Suppressor macrophage treated with lipopolysaccharide for 1 hour (primary cell): ENCODE measurements around the gene RPN2.
A peak's percentile ranks its signal among the peaks of the same experiment; 100 is the strongest.
"Not testable (repeated sequence)": the region's sequence is repeated elsewhere in the genome, so short reads cannot be mapped to it uniquely, and the experiment has no call there.

Source experiments
- DNase-seq, 3 donors: peaks; one replicate each; pipeline ENCODE4 v3.0.0-alpha.2; 2020 to 2022

Gene RPN2

DNA sequence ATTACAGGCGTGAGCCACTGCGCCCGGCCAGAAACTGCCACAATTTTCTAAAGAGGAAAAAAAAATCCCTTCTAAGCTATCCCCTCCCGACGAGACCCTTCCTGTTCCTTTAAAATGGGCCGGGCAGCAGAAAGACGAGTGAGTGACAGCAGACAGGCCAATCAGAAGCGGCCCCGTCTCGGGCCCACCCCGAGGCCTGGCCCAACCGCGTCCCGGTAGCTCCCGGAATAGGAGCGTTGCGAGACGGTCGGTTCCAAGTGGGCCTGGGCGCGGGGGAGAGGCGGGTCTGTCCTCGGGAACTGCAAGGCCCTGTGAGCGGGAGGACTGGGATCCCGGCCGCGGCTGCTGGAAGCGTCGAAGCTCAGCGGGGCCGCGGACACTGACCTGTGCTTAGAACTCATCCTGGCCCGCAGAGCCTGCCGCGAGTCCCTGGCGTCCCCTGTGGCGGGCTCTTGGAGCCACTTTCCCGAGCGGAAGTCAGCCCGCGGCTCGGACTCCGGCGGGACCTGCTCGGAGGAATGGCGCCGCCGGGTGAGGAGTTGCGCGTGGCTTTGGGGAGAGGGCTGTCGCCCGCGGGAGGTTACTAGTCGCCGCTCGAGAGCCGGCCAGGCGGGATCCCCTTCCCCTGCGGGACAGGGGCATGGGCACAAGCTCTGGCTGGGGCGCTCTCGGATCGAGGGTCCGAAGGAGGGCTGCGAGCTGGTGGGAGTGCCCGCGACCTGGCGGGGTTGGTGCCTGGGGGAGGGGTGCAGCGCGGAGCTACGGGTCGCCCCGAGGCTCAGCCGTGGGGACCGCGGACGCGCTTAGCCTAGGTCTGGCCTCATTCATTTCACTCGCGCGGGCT, at the start of gene RPN2, which contains the start of gene MROH8:
Gene RPN2, plus strand, starts transcription at position 492 of the 844 bp plus-strand sequence. Its CDS starts 27 bp downstream, at position 519.
Gene MROH8, minus strand, starts transcription at position 710 of the 844 bp plus-strand sequence.
- peak; percentile 96 to 98 (median 97) for DNase-seq

DNA sequence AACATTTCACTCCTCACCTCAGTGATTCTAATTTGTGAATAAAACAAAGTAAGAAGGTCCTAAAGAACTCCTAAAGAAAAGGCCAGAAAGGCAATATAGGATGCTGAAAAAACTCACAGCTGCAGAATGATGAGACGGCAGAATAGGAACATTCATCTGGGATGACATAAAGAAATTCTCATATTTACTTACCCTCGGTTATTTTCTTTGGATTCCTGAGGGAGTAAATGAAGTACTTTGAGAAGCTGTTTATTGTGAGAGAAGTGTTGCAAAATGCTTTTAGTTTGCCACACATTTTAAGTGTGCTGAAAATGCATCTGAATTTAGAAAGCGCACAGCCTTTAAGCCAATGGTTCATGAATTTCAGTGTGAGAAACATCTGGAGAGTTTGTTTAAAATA, 47.6 kb upstream of the RPN2 start:
- no peak for DNase-seq

DNA sequence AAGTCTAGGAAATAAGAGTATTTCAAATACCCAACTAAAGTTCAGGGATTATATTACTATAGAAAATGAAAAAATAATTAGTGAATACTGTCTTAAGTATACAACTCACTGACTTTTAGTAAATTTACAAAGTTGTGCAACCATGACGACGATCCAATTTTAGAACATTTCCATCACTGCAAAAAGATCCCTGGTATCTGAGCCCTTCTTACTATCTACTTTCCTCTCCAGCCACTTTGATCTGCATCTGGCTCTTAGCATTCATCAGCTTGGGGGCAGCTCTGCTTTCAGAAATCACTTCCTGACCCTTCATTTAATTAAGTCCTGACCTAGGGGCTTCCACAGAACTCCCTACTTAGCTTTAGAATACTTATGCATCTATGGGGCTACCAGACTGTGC, 45.2 kb upstream of the RPN2 start:
- no peak for DNase-seq

DNA sequence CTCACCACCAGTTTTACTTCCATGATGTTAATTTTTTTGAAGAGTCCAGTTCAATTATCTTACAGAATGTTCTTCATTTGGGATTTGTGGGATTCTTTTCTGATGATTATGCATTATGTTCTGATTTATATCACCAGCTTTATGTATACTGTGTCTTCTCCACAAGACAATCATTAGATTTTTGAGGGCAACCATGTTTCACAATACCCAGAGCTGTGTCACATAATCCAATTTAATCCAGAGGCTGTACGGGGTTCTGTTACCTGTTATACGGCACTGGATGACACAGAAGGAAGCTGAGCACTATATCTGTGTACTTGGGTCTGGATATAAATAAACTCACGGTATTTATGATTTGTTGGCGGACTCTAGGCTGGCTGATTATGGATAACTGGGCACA, 41.6 kb upstream of the RPN2 start:
- DNase-seq = no peak

DNA sequence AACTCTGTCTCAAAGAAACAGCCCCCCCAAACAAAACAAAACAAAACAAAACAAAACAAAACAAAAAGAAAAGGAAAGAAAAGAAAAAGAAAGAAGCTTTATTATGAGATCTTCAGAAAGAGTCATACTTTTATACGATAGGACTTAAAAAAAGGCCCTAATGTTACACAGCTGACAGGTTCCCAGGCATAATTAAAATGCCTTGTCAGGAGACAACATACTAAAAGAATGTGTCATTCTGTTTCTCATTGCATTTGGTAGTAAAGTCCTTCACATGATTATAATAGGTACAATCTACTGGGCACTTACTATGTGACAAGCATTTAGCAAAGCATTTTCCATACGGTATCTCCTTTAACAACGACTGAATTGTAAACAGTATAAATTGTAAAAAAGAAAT, 36.4 kb upstream of the RPN2 start:
- DNase-seq = no peak

DNA sequence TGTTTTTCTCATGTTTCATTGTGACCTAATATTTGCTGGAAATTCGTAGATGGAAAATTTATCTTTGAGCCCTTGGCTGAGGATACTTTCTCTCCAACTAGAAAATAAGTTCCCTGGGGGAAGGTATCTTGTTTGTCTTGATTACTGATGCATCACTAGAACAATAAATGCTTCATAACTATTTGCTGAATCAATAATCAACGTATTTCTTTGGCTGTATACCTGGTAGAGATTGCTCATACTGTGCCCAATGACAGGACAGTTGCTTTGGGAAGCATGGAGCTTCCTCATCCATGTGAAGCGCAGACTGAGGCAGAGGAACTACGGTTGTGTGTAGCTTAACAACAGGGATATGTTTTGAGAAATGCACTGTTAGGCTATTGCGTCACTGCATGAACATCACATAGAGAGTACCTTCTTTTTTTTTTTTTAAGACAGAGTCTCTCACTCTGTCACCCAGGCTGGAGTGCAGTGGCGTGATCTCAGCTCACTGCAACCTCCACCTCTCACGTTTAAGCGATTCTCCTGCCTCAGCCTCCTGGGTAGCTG, 34.2 kb upstream of the RPN2 start:
- DNase-seq = peak; percentile 15 to 32 (median 32)

DNA sequence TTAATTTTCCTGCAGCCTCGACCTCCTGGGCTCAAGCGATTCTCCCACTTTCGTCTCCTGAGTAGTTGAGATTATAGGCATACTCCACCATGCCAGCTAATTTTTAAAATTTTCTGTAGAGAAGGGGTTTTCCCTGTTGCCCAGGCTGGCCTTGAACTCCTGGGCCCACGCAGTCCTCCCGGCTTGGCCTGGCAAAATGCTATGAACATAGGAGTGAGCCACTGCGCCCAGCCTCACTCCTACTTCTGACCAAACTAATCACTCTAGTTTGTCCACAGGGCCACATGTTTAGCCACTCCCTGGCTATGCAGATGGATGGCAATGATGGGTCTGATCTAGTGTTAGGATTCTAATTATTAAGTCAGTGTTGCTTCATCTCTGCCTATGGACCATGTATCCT, 31.9 kb upstream of the RPN2 start:
- no peak for DNase-seq

DNA sequence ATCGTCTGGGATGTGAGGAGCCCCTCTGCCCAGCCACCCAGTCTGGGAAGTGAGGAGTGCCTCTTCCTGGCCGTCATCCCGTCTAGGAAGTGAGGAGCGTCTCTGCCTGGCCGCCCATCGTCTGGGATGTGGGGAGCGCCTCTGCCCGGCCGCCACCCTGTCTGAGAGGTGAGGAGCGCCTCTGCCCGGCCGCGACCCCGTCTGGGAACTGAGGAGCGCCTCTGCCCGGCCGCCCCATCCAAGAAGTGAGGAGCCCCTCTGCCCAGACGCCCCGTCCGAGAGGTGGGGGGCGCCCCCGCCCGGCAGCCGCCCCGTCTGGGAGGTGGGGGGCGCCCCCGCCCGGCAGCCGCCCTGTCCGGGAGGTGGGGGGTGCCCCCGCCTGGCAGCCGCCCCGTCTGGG, 28.3 kb upstream of the RPN2 start:
- DNase-seq = not testable (repeated sequence)

DNA sequence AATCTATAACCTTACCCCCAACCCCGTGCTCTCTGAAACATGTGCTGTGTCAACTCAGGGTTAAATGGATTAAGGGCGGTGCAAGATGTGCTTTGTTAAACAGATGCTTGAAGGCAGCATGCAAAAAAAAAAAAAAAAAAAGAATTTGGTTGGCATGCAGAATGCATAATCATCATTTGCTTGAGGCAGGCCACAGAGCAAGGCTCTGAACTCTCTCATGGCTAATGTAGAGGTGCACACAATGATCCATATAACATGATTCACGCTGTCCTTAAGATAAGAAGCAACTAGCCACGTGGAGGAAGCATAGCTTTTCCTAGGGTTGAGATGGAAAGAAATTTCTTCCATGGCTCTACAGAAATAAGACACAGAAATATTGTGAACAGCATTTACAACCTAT, 27.6 kb upstream of the RPN2 start:
- no peak for DNase-seq

DNA sequence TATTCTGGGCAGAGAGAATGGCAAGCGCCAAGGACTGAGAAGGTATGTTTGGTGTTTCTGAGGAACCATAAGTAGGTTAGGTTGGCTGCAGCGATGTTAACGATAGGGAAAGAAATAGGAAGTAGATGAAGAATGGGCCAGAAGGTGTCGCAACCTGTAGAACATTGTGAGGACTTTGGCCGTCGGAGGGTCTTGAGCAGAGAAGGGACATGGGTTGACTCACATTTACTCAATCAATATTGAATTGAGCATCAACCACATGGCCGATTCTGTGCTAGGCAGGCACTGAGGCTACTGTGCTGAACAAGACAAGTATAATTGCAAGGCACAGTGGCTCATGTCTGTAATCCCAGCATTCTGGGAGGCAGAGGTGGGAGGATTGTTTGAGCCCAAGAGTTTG, 26.8 kb upstream of the RPN2 start:
- no peak for DNase-seq

DNA sequence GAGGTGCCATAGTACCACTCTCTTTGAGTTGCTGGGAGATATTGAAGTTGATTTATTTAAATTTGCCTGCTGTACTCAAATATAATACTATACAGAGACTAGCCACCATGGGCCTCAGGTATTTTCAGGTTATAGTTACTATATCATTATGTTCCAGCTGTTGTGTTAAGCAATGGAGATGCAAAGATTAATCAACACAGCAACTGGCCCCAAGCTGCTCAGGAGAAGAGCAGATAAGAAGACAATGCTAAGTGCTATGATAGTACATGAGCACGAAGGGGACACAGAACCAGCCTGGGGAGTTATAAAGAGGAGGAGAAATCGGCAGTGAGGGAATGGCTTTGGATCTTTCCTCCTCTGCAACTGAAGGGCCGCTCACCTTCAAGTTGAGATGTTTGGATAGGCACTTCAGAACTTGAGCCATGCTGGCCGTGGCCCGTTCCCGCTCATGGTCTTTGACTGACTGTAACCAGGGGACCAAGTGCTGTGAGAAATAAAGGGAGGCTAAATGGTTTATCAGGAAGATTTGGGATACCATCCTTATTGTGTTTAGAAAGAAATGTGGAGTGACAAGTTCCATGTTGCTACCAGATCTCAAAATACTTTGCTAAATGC, 24.3 kb upstream of the RPN2 start:
- no peak for DNase-seq

DNA sequence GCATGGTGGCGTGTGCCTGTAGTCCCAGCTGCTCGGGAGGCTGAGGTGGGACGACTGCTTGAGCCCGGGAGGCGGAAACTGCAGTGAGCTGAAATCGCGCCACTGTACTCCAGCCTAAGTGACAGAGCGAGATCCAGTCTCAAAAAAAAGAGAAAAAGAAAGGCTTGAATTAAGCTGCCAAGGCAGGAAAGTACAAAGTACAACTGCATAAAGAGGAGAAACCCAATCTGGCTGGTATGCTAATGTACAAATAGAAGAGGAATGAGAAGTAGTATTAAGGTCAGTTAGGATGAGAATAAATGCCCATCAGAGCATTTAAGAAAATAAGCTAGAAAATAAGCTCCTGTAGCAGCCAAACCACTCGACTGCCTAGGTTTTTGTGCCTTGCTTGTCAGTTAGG, 23.1 kb upstream of the RPN2 start:
- DNase-seq = no peak

DNA sequence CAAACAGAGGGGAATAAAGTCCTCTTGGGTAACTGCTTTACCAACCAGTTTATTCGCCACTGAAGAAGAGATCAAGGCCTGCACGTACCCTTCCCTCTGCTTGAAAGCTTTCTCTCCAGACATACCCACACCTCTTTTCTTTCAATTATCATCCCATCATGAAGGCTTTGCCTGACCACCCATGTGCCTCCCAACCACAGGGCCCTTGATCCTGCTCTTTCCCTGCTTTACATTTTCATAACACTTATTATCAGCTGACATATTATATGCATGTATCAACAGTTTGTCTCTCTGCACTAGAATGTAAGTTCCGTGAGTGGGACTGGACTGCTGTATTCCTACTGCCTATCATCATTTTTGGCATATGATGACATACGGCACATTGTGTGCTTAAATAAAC, 20.9 kb upstream of the RPN2 start:
- DNase-seq = no peak

DNA sequence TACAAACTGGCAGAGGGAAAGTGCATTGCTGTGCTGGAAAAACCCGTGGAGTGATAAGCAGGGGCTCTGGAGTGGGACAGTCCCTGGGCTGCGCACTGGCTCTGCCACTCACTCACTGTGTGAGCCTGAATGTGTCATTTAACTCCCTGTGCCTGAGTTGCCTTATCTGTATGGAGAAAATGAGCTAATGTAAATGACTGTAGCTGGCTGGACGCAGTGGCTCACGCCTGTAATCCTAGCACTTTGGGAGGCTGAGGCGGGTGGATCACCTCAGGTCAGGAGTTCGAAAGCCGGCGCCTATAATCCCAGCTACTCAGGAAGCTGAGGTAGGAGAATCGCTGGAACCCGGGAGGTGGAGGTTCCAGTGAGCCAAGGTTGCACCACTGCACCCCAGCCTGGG, 18.4 kb upstream of the RPN2 start:
- DNase-seq = no peak

DNA sequence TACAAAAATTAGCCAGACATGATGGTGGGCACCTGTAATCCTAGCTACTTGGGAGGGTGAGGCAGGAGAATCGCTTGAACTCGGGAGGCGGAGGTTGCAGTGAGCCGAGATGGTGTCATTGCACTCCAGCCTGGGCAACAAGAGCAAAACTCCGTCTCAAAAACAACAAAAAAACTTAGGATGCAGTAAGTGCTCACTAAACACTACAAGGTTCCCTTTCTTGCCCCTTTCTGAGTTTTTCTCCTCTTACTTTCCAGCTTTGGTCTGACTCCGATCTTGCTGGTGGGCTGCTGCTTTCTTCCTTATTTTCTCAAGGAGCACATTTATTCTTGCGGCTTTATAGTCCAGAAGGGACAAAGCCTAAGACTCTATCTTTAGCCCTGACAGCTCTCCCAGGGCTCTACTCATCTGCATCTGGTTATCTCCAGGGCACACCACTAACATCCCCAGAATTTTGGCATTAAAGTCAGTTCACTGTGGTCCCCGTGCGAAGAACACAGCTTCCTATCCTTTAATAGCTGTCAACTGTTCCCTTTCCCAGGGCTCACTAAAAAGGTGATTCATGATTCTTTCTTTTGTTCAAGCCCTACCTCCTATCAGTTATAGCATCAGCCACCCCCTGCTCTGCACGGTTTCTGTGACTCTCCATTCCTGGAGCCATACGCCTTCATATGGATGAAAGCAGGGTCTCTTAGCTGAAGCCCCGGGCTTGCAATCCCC, 17.1 kb upstream of the RPN2 start:
- DNase-seq = no peak

DNA sequence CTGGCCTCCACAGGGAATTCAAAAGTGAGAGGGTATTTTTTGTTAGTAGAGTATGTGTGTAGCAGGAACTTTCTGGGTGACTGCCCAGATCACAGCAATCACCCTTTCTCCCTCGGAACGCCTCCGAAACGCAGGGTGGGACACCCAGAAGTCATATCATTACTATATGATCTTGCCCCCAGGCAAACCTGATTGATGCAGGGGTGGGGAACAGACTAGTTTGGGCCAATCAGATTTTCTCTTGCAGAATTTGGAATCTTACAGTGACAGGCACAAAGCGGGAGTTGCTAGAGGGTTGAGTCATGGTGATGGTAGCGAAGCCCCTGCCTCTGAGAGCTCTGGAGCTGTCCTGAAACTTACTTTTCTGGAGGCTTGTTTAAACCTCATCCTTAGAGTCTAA, 16.5 kb upstream of the RPN2 start:
- DNase-seq = no peak

DNA sequence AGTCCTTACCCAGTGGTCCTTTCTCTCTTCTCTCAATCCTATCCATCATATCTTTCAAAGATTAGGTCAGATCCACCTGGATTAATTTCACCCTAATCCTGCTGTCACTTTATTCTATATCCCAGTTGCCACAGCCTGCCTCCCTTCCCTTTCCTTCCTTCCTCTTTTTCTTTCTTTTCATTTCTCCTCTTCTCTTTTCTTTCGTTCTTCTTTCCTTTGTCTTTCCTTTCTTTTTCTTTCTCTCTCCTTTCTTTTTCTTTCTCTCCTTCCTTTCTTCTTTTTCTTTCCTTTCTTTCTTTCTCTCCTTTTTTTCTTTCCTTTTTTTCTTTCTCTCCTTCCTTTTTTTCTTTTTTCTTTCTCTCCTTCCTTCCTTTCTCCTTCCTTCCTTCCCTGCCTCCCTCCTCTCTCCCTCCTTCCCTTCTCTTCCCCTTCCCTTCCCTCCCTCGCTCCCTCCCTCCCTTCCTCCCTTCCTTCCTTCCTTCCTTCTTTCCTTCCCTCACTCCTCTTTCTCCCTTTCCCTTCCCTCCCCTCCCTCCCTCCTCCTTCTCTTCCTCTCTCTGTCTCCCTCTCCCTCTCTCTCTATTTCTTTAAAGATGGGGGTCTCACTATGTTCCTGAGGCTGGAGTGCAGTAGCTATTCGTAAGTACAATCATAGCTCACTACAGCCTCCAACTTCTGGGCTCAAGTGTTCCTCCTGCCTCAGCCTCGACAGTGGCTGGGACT, 15.1 kb upstream of the RPN2 start:
- no peak for DNase-seq

DNA sequence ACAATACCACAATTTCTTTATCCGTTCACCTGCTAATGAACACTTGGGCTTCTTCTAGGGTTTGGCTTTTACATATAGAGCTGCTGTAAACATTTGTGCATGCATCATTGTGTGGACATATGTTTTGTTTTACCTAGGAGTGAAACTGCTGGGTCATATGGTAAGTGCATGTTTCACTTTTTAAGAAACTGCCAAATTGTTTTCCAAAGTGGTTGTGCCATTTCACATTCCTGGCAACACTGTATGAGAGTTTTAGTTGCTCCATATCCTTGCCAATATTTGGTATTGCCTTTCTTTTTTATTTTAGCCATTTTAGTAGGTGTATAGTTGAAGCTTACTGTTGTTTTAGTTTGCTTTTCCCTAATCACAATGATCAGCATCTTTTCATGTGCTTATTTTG, 14.1 kb upstream of the RPN2 start:
- DNase-seq = no peak

DNA sequence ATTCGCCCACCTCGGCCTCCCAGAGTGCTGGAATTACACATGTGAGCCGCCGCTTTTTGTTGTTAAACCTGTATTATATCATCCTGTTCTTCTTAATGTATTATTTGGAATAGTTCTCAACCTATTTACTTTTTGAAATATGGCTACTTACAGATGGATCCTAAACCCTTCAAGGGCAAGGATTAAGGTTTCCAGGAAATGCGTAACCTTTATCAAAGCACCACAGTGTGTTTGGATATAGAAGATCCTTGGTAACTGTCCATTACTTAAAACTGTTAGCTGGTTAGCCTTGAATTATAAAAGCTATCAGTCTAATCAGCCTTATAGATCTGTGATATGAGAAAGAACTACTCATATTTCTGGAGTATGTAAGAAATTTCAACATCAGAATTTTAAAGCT, 12.3 kb upstream of the RPN2 start:
- no peak for DNase-seq

DNA sequence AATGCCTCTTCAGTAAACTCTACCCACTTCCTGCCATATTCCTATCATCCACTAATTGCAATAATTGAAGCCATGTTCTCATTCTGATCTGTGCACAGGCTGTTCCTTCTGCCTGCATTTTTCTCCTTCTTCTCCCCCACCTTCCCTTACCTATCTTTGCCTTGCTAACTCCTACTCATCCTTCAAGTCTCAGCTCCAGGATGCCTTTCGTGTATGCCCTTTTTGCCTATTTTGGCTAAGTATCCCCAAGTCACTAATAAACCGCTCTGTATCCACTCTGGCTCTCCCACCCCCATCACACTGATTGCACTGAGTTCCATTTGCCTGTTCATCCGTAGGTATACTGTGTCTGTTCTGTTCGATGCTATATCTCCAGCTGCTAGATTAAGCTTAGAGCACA, 6.3 kb upstream of the RPN2 start:
- no peak for DNase-seq

DNA sequence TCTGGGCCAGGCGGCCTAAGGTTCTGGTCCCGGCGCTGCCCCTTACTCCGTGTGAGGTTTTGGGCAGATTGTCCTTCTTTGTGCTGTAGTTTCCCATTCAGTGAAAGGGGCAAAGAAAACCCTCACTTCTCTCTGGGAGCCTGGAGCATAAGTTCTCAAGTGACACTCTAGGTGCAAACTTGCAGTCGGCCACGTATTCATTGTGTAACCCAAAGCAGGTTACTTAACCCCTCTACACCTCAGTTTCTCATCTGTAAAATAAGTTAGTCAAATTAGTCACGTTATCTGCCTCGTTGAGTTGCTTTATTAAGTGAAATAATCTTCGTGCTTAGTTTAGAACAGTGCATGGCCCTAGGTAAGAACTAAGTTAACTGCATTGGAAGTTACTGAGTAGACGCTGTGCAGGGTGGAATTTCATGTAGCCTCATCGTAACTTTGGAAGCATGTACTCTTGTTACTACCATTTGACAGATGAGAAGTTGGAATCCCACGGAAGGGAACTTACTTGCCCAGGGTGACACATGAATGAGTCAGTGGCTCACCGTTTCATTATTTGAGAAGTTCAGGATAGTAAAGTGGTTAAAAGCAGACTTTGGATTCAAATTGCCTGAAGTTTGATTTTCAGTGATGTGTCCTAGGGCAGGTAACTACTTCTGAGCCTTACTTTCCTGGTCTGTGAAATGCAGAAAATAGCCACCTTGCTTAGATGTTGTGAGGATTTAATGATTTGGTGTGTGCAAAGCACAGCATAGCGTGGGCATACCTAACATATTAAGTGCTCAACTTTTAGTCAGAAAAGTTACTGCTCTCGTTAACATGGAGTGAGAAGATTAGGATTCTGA, 774 bp downstream of the RPN2 start:
- peak; percentile 70 to 86 (median 81) for DNase-seq

DNA sequence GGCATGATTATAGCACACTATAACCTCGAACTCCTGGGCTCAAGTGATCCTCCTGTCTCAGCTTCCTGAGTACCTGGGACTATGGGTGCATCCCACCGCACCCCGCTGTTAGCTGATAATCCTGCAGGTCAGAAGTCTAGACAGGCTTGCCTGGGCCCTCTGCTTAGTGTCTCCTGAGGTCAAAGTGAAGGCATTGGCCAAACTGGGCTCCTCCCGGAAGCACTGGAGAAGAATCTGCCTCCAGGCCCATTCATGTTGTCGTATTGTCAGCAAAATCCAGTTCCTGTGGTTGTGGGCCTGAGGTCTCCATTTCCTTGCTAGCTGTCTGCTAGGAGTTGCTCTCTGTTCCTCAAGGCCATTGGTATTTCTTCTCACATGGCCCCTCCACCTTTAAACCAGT, 6.6 kb downstream of the RPN2 start:
- DNase-seq = no peak
